ENCODE measurements around the gene GPR135. TPM values are rescaled to one million over a fixed set of nuclear protein-coding genes. Genes with fewer than 3 reads are reported as not detected.

The GPR135 gene
- total and polyA plus RNA-seq, 7 donors: 0.50 to 12.7 (median 5.7) TPM; not detected in 2

GRCh38 chr14:59419303-59419702 is 45.9 kb downstream of the GPR135 start:
- Histone ChIP-seq H3K4me1 (peaks cover 0 to 20% (median 15%) of the 10 kb centered on the region in 4 donors), H3K4me3 (no peak overlapping the region), H3K36me3 (no peaks in the 10 kb centered on the region), H3K27ac (peak overlapping the region in 3 of 4 donors; percentile 14 to 34 (median 17)), H3K9me3 (no peaks in the 10 kb centered on the region), H3K27me3 (no peaks in the 10 kb centered on the region)
- TF ChIP-seq POLR2AphosphoS5 (IDR thresholded peaks at IDR 0.05) (no peak), POLR2A (IDR thresholded peaks at IDR 0.05) (no peak), CTCF (IDR thresholded peaks at IDR 0.05) (no peak), EP300 (IDR thresholded peaks at IDR 0.05) (no peak)
- DNase-seq: no peak
- intact Hi-C loops (cut with DNase I): no loop called here
- WGBS, 2 donors: 17 to 55% methylated on average over 2 of the region's 2 CpGs

- intact Hi-C loops (cut with DNase I): no loop called here
- H3K4me1 ChIP-seq: peaks cover 0 to 15% (median 9%) of the 10 kb centered on the region in 4 donors
- no peak overlapping the region for H3K27ac ChIP-seq
- TF ChIP-seq CTCF (IDR thresholded peaks at IDR 0.05): no peak
- TF ChIP-seq POLR2AphosphoS5 (IDR thresholded peaks at IDR 0.05): no peak
- no peak for TF ChIP-seq EP300 (IDR thresholded peaks at IDR 0.05)
- H3K36me3 ChIP-seq: no peaks in the 10 kb centered on the region
- H3K27me3 ChIP-seq: no peaks in the 10 kb centered on the region
- no peak for DNase-seq
- H3K4me3 ChIP-seq: no peak overlapping the region
- 80 to 82% methylated on average over 6 of the region's 6 CpGs for WGBS, 2 donors
- no peaks in the 10 kb centered on the region for H3K9me3 ChIP-seq
Measured at GRCh38 chr14:59417311-59417710, 47.9 kb downstream of the GPR135 start.

GRCh38 chr14:59415836-59416602 is 49.2 kb downstream of the GPR135 start:
- no peak for TF ChIP-seq POLR2AphosphoS5 (IDR thresholded peaks at IDR 0.05)
- no peak for TF ChIP-seq POLR2A (IDR thresholded peaks at IDR 0.05)
- no peak for TF ChIP-seq CTCF (IDR thresholded peaks at IDR 0.05)
- TF ChIP-seq EP300 (IDR thresholded peaks at IDR 0.05): no peak
- Histone ChIP-seq H3K27me3 (no peaks in the 10 kb centered on the region), H3K27ac (no peak overlapping the region), H3K4me3 (no peak overlapping the region), H3K36me3 (no peaks in the 10 kb centered on the region), H3K4me1 (peaks cover 0 to 12% (median 8%) of the 10 kb centered on the region in 4 donors), H3K9me3 (no peaks in the 10 kb centered on the region)
- 84 to 85% methylated on average over 5 of the region's 5 CpGs for whole genome bisulfite sequencing, 2 donors
- intact Hi-C loops (cut with DNase I): no loop called here
- no peak for DNase-seq

Other genes with a start within 250 kb of the GPR135 start
- 10 to 100 TPM; 23.9 to 46.0 (median 30.4) TPM for gene L3HYPDH, start 19.0 kb upstream of the GPR135 start, total RNA-seq
- gene L3HYPDH, start 19.0 kb upstream of the GPR135 start, polyA plus RNA-seq: 10 to 100 TPM in 1 of 3 donors, 1 to 10 TPM in 2; 1.2 to 12.0 (median 3.0) TPM
- 10 to 100 TPM; 26.6 to 49.0 (median 37.5) TPM for gene JKAMP, start 19.1 kb upstream of the GPR135 start, total RNA-seq
- gene JKAMP, start 19.1 kb upstream of the GPR135 start, polyA plus RNA-seq: 10 to 100 TPM in 1 of 3 donors, 1 to 10 TPM in 2; 9.0 to 27.3 (median 9.0) TPM
- not detected for gene CCDC175, start 111.4 kb upstream of the GPR135 start, total RNA-seq
- gene CCDC175, start 111.4 kb upstream of the GPR135 start, polyA plus RNA-seq: not detected